Astrocyte (in vitro differentiated cells and primary cell): Measurements from ENCODE around the gene HES7. TPM values are rescaled to one million over a fixed set of nuclear protein-coding genes. Genes with fewer than 3 reads are reported as not detected.

Source experiments
- DNase-seq: peaks from one replicate; pipeline ENCODE4 v3.0.0-alpha.2; 2010; ENCODE audit warnings: low read depth
- FAIRE-seq: peaks from 2 replicates; lab custom pipeline; 2011; peaks lifted over from hg19 to GRCh38; lab: Jason Lieb, UNC
- H2AFZ ChIP-seq: 2 replicates; pipeline ENCODE4 v1.6.0; 2012; ENCODE audit warnings: low read depth, low read length, inconsistent platforms
- H3K27ac ChIP-seq: 2 replicates; pipeline ENCODE4 v1.5.1; 2011; ENCODE audit warnings: low read depth, low read length, inconsistent platforms
- H3K27me3 ChIP-seq: 2 replicates; pipeline ENCODE4 v1.6.0; 2011; ENCODE audit warnings: low read length, inconsistent platforms; ENCODE audit not compliant: insufficient read depth
- H3K36me3 ChIP-seq: 2 replicates; pipeline ENCODE4 v1.5.1; 2011; ENCODE audit warnings: low read length, inconsistent platforms; ENCODE audit not compliant: insufficient read depth
- H3K4me1 ChIP-seq: 2 replicates; pipeline ENCODE4 v1.5.1; 2011; ENCODE audit warnings: low read length, inconsistent platforms; ENCODE audit not compliant: insufficient read depth
- H3K4me2 ChIP-seq: 2 replicates; pipeline ENCODE4 v1.6.0; 2012; ENCODE audit warnings: low read length, inconsistent platforms
- H3K4me3 ChIP-seq: 2 replicates; pipeline ENCODE4 v1.5.1; 2011; ENCODE audit warnings: low read depth, mild to moderate bottlenecking, low read length, inconsistent platforms; ENCODE audit not compliant: insufficient read depth
- H3K79me2 ChIP-seq: 2 replicates; pipeline ENCODE4 v1.6.0; 2012; ENCODE audit warnings: mild to moderate bottlenecking, low read length, inconsistent platforms; ENCODE audit not compliant: insufficient read depth
- H3K9ac ChIP-seq: 2 replicates; pipeline ENCODE4 v1.6.0; 2012; ENCODE audit warnings: mild to moderate bottlenecking, low read length, inconsistent platforms
- H3K9me3 ChIP-seq: 2 replicates; pipeline ENCODE4 v1.5.1; 2012; ENCODE audit warnings: low read depth, mild to moderate bottlenecking, low read length, inconsistent platforms; ENCODE audit not compliant: insufficient read depth
- H4K20me1 ChIP-seq: 2 replicates; pipeline ENCODE4 v1.6.0; 2012; ENCODE audit warnings: low read length, inconsistent platforms; ENCODE audit not compliant: insufficient read depth
- H3K27ac Mint-ChIP-seq: one replicate; pipeline ENCODE4 v1.8.0; 2021; ENCODE audit warnings: mild to moderate bottlenecking, mixed read lengths; ENCODE audit not compliant: unreplicated experiment
- H3K27me3 Mint-ChIP-seq: one replicate; pipeline ENCODE4 v1.8.0; 2021; ENCODE audit warnings: low read depth, mixed read lengths; ENCODE audit not compliant: unreplicated experiment
- H3K36me3 Mint-ChIP-seq: one replicate; pipeline ENCODE4 v1.8.0; 2021; ENCODE audit warnings: low read depth, mixed read lengths; ENCODE audit not compliant: unreplicated experiment
- H3K4me1 Mint-ChIP-seq: one replicate; pipeline ENCODE4 v1.8.0; 2021; ENCODE audit warnings: low read depth, mixed read lengths; ENCODE audit not compliant: unreplicated experiment
- H3K4me3 Mint-ChIP-seq: one replicate; pipeline ENCODE4 v1.8.0; 2021; ENCODE audit warnings: mild to moderate bottlenecking, moderate library complexity, mixed read lengths; ENCODE audit not compliant: unreplicated experiment
- H3K9me3 Mint-ChIP-seq: one replicate; pipeline ENCODE4 v1.8.0; 2021; ENCODE audit warnings: mild to moderate bottlenecking, mixed read lengths; ENCODE audit not compliant: unreplicated experiment
- EZH2 ChIP-seq: IDR thresholded peaks from 2 replicates; pipeline ENCODE4 v1.6.1; 2012; ENCODE audit warnings: mild to moderate bottlenecking, low read length, inconsistent platforms; ENCODE audit not compliant: insufficient read depth
- total RNA-seq: library from RNA; stranded (reverse); gene quantifications from 2 replicates; pipeline ENCODE4 v1.2.1, GENCODE V29; 2021
- TF ChIP-seq, protein P1 (sequence below): IDR thresholded peaks from 2 replicates; pipeline ENCODE4 v1.5.1; 2011; ENCODE audit warnings: low read depth, mild to moderate bottlenecking, inconsistent platforms, low read length, moderate library complexity; ENCODE audit not compliant: insufficient read depth

HES7 gene
- total RNA-seq, 1 donor from 2014 or later = 0.64 TPM

DNA sequence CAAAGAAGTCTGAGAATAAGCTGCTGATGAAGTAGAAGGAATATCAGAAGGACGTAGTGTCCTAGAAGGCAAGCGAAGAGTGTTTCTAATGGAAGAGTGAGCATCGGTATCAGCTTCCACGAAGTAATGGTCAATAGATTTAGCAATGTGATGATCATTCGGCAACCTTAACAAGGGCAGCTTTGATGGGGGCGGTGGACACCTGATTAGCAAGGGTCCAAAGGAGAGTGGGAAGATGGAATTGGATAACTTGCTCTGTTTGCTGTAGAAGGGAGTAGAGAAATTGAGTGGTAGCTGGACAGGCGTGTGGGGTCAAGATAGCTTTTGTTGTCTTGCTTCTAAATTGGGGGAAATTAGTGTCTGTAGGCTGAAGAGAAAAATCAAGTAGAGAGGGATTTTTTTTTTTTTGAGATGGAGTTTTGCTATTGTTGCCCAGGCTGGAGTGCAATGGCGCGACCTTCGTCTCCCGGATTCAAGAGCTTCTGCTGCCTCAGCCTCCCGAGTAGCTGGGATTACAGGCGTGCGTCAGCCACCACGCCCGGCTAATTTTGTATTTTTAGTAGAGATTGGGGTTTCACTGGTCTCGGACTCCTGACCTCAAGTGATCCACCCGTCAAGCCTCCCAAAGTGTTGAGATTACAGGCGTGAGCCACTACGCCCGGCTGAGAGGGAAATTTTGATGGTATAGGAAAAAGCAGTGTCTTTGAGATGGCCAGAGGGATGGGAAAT, 13.9 kb upstream of the HES7 start:
- no peaks in the 10 kb centered on the region for H3K79me2 ChIP-seq
- Mint-ChIP-seq H3K27me3 (no peaks in the 10 kb centered on the region), H3K4me3 (no peak overlapping the region), H3K4me1 (peaks cover 1% of the 10 kb centered on the region), H3K9me3 (no peaks in the 10 kb centered on the region), H3K27ac (no peak overlapping the region), H3K36me3 (peaks cover 14% of the 10 kb centered on the region)
- peak overlapping the region; percentile 48 for H2AFZ ChIP-seq
- H3K36me3 ChIP-seq = no peaks in the 10 kb centered on the region
- peak overlapping the region; percentile 54 for H3K4me3 ChIP-seq
- no peak for FAIRE-seq
- DNase-seq = no peak
- peak overlapping the region; percentile 55 for H3K9ac ChIP-seq
- peak overlapping the region; percentile 86 for H3K4me2 ChIP-seq
- no peak overlapping the region for H3K27ac ChIP-seq
- no peaks in the 10 kb centered on the region for H3K27me3 ChIP-seq
- peaks cover 4% of the 10 kb centered on the region for H4K20me1 ChIP-seq
- no peaks in the 10 kb centered on the region for H3K9me3 ChIP-seq
- H3K4me1 ChIP-seq = peaks cover 6% of the 10 kb centered on the region
- no peak for TF ChIP-seq EZH2
- TF ChIP-seq, protein P1, sequence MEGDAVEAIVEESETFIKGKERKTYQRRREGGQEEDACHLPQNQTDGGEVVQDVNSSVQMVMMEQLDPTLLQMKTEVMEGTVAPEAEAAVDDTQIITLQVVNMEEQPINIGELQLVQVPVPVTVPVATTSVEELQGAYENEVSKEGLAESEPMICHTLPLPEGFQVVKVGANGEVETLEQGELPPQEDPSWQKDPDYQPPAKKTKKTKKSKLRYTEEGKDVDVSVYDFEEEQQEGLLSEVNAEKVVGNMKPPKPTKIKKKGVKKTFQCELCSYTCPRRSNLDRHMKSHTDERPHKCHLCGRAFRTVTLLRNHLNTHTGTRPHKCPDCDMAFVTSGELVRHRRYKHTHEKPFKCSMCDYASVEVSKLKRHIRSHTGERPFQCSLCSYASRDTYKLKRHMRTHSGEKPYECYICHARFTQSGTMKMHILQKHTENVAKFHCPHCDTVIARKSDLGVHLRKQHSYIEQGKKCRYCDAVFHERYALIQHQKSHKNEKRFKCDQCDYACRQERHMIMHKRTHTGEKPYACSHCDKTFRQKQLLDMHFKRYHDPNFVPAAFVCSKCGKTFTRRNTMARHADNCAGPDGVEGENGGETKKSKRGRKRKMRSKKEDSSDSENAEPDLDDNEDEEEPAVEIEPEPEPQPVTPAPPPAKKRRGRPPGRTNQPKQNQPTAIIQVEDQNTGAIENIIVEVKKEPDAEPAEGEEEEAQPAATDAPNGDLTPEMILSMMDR = no peak

DNA sequence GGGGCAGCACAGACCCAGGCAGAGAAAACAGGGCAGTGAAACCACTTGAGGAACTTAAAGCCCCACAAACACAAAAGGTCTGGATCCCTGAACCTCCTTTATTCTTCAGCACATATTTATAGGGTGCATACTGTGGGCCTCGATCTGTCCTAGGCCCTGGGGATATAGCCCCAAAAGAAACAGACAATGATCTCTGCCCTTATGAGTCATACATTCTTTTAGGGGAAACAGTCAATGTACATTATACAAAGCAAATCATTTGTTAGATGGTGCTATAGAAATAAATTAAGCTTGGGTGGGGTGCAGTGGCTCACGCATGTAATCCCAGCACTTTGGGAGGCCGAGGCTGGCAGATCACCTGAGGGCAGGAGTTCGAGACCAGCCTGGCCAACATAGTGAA, 10.0 kb upstream of the HES7 start:
- Histone ChIP-seq H3K4me3 (no peak overlapping the region), H2AFZ (no peak overlapping the region), H3K27ac (no peak overlapping the region), H3K79me2 (no peaks in the 10 kb centered on the region), H3K27me3 (no peaks in the 10 kb centered on the region), H3K36me3 (no peaks in the 10 kb centered on the region), H3K9ac (no peak overlapping the region), H3K9me3 (no peaks in the 10 kb centered on the region), H4K20me1 (no peaks in the 10 kb centered on the region), H3K4me1 (no peaks in the 10 kb centered on the region), H3K4me2 (no peak overlapping the region)
- no peak for TF ChIP-seq EZH2
- TF ChIP-seq, protein P1 = no peak
- FAIRE-seq (no peak), DNase-seq (no peak)
- Mint-ChIP-seq H3K27ac (no peak overlapping the region), H3K27me3 (peaks cover 12% of the 10 kb centered on the region), H3K4me1 (peaks cover 1% of the 10 kb centered on the region), H3K4me3 (no peak overlapping the region), H3K9me3 (no peaks in the 10 kb centered on the region), H3K36me3 (no peaks in the 10 kb centered on the region)

DNA sequence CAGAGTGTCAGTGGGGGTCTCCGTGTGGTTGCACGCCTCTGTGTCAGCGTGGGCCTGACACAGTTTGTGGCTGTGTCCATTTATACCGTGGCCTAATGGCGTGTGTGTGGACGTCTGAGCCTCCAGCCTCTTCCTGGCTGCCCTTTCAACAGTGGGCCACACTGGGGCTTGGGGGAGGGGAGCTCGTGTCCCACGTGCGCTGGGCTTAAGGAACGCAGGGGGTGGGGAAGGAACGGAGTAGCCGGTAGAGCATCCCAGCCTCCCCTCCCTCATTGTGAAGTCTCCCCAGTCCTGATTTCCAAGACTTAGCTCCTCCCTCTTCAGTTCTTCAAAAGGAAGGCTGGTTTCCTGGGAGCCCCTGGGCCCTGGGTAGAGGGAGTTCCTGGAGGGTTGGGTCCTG, 9.5 kb upstream of the HES7 start:
- Mint-ChIP-seq H3K27me3 (peaks cover 13% of the 10 kb centered on the region), H3K36me3 (no peaks in the 10 kb centered on the region), H3K4me1 (peaks cover 1% of the 10 kb centered on the region), H3K27ac (no peak overlapping the region), H3K4me3 (no peak overlapping the region), H3K9me3 (no peaks in the 10 kb centered on the region)
- Histone ChIP-seq H3K4me1 (no peaks in the 10 kb centered on the region), H2AFZ (no peak overlapping the region), H3K79me2 (no peaks in the 10 kb centered on the region), H3K4me3 (no peak overlapping the region), H3K9ac (no peak overlapping the region), H3K36me3 (no peaks in the 10 kb centered on the region), H4K20me1 (no peaks in the 10 kb centered on the region), H3K4me2 (no peak overlapping the region), H3K27me3 (no peaks in the 10 kb centered on the region), H3K27ac (no peak overlapping the region), H3K9me3 (no peaks in the 10 kb centered on the region)
- no peak for TF ChIP-seq EZH2
- TF ChIP-seq, protein P1 = no peak
- DNase-seq = no peak
- FAIRE-seq = no peak
